Keratinocyte (primary cell): Measurements from ENCODE around the gene TMEM185B. TPM values are rescaled to one million over a fixed set of nuclear protein-coding genes. Genes with fewer than 3 reads are reported as not detected.
"Not testable (repeated sequence)": the region's sequence is repeated elsewhere in the genome, so short reads cannot be mapped to it uniquely, and the experiment has no call there.

Source experiments
- DNase-seq: peaks from one replicate; pipeline ENCODE4 v3.0.0-alpha.2; 2011; ENCODE audit warnings: low read depth, missing footprints, low spot score
- FAIRE-seq: peaks from 2 replicates; lab custom pipeline; 2011; peaks lifted over from hg19 to GRCh38; lab: Jason Lieb, UNC
- H2AFZ ChIP-seq: 2 replicates; pipeline ENCODE4 v1.6.0; 2012; ENCODE audit warnings: low read length, control low read depth, inconsistent platforms; ENCODE audit not compliant: control insufficient read depth
- H3K27ac ChIP-seq: 2 replicates; pipeline ENCODE4 v1.5.1; 2011; ENCODE audit warnings: low read length; ENCODE audit not compliant: control insufficient read depth, insufficient read depth
- H3K27me3 ChIP-seq: 3 replicates; pipeline ENCODE4 v1.6.0; 2011; ENCODE audit warnings: low read length; ENCODE audit not compliant: control insufficient read depth, insufficient read depth; ENCODE audit errors: extremely low read depth
- H3K36me3 ChIP-seq, 2 experiments: 2 replicates in 1 of 2; 3 replicates in 1 of 2; pipeline ENCODE4 v1.5.1; 2011; ENCODE audit warnings: low read length in 2 of 2, mild to moderate bottlenecking in 1 of 2; ENCODE audit not compliant: control insufficient read depth in 2 of 2, insufficient read depth in 2 of 2; ENCODE audit errors: extremely low read depth in 1 of 2
- H3K4me1 ChIP-seq: 3 replicates; pipeline ENCODE4 v1.5.1; 2011; ENCODE audit warnings: low read length; ENCODE audit not compliant: control insufficient read depth, insufficient read depth; ENCODE audit errors: extremely low read depth
- H3K4me2 ChIP-seq: 3 replicates; pipeline ENCODE4 v1.6.0; 2011; ENCODE audit warnings: low read depth, low read length; ENCODE audit not compliant: control insufficient read depth, insufficient read depth; ENCODE audit errors: extremely low read depth
- H3K4me3 ChIP-seq, 3 experiments: fragments of 200-600 bp in 1 of 3; sonication (generic) in 1 of 3; 2 replicates in 2 of 3; 3 replicates in 1 of 3; pipeline ENCODE4 v1.5.1; 2011 to 2016; ENCODE audit warnings: low read length in 3 of 3, mild to moderate bottlenecking in 3 of 3, control low read depth in 2 of 3, inconsistent platforms in 1 of 3, low read depth in 1 of 3, mixed read lengths in 1 of 3, mixed run types in 1 of 3, moderate library complexity in 1 of 3; ENCODE audit not compliant: control insufficient read depth in 2 of 3, insufficient read depth in 2 of 3; ENCODE audit errors: extremely low read depth in 1 of 3
- H3K79me2 ChIP-seq: 2 replicates; pipeline ENCODE4 v1.6.0; 2012; ENCODE audit warnings: low read length; ENCODE audit not compliant: control insufficient read depth, insufficient read depth
- H3K9ac ChIP-seq: 3 replicates; pipeline ENCODE4 v1.6.0; 2011; ENCODE audit warnings: low read length; ENCODE audit not compliant: control insufficient read depth, insufficient read depth; ENCODE audit errors: extremely low read depth
- H3K9me1 ChIP-seq: 3 replicates; pipeline ENCODE4 v1.6.0; 2011; ENCODE audit warnings: low read length; ENCODE audit not compliant: control insufficient read depth, insufficient read depth; ENCODE audit errors: extremely low read depth
- H3K9me3 ChIP-seq: 2 replicates; pipeline ENCODE4 v1.5.1; 2012; ENCODE audit warnings: low read depth, low read length; ENCODE audit not compliant: control insufficient read depth
- H4K20me1 ChIP-seq: 3 replicates; pipeline ENCODE4 v1.6.0; 2011; ENCODE audit warnings: low read length; ENCODE audit not compliant: control insufficient read depth, insufficient read depth; ENCODE audit errors: extremely low read depth
- CTCF ChIP-seq, 3 experiments: IDR thresholded peaks in 1 of 3; conservative IDR thresholded peaks in 1 of 3; optimal IDR thresholded peaks in 1 of 3; 2 replicates in 2 of 3; 3 replicates in 1 of 3; pipeline versions ENCODE3 to v1.5.1; 2011; ENCODE audit warnings: low read length in 3 of 3, mild to moderate bottlenecking in 3 of 3, moderate library complexity in 2 of 3, control low read depth in 1 of 3, inconsistent platforms in 1 of 3; ENCODE audit not compliant: insufficient read depth in 2 of 3; ENCODE audit errors: extremely low read depth in 1 of 3
- EZH2 ChIP-seq: IDR thresholded peaks from one replicate; pipeline ENCODE4 v1.6.1; 2012; ENCODE audit warnings: inconsistent platforms, mild to moderate bottlenecking, low read length, moderate library complexity
- dilution Hi-C: fragments of 300-500 bp; cut with MboI; formaldehyde crosslinking; loops from one replicate; pipeline ENCODE4 v1.7.0; 2020; ENCODE audit warnings: low sequenced_read_pairs; ENCODE audit not compliant: extremely low pct_ligation_motif_present
- polyA plus RNA-seq, 5 experiments: library from polyadenylated mRNA; depleted of rRNA in 3 of 5; stranded (reverse) in 3 of 5; stranded (forward) in 1 of 5; unstranded in 1 of 5; fragments of >200 nt; gene quantifications; 1 replicate in 1 of 5; 2 replicates in 3 of 5; 3 replicates in 1 of 5; pipeline versions ENCODE4 v1.2.1 to v1.2.3, GENCODE V29; 2011 to 2012; ENCODE audit warnings: missing spikeins in 2 of 5, low read depth in 1 of 5, low replicate concordance in 1 of 5

The TMEM185B gene
- polyA plus RNA-seq, 1 donor (not counting 4 experiments of a cell fraction or from before 2014, with no cell fraction given): 13.4 TPM

- DNase-seq (no peak), FAIRE-seq (no peak)
- H3K36me3 ChIP-seq: no peaks in the 10 kb centered on the region
- no peaks in the 10 kb centered on the region for H3K4me1 ChIP-seq
- H2AFZ ChIP-seq: no peak overlapping the region
- dilution Hi-C loops: no loop called here
- peak in 1 of 3 experiments; percentile 22 for TF ChIP-seq CTCF (optimal IDR thresholded peaks at IDR 0.05 in 1 of 3, IDR thresholded peaks at IDR 0.05 in 1 of 3, conservative IDR thresholded peaks at IDR 0.05 in 1 of 3; ENCODE audit: extremely low read depth in 1 of 3, insufficient read depth in 2 of 3, low read length in 3 of 3)
- TF ChIP-seq EZH2: no peak
- no peak overlapping the region for H3K27ac ChIP-seq
- H3K79me2 ChIP-seq: no peaks in the 10 kb centered on the region
- no peaks in the 10 kb centered on the region for H4K20me1 ChIP-seq
- H3K9me3 ChIP-seq: no peaks in the 10 kb centered on the region
- no peaks in the 10 kb centered on the region for H3K27me3 ChIP-seq
- no peaks in the 10 kb centered on the region for H3K9me1 ChIP-seq
- H3K4me2 ChIP-seq: no peak overlapping the region
- no peak overlapping the region for H3K4me3 ChIP-seq
- no peak overlapping the region for H3K9ac ChIP-seq
Observed at GRCh38 chr2:120204022-120204405, 19.2 kb downstream of the TMEM185B start.

- no peaks in the 10 kb centered on the region for H3K27me3 ChIP-seq
- FAIRE-seq: no peak
- H3K9me3 ChIP-seq: no peaks in the 10 kb centered on the region
- dilution Hi-C loops: no loop called here
- no peak for DNase-seq
- H3K79me2 ChIP-seq: no peaks in the 10 kb centered on the region
- H3K9ac ChIP-seq: no peak overlapping the region
- H3K27ac ChIP-seq: no peak overlapping the region
- H3K4me3 ChIP-seq: no peak overlapping the region
- H2AFZ ChIP-seq: no peak overlapping the region
- no peaks in the 10 kb centered on the region for H3K4me1 ChIP-seq
- H3K4me2 ChIP-seq: no peak overlapping the region
- no peaks in the 10 kb centered on the region for H4K20me1 ChIP-seq
- H3K36me3 ChIP-seq: no peaks in the 10 kb centered on the region
- H3K9me1 ChIP-seq: no peaks in the 10 kb centered on the region
- TF ChIP-seq CTCF (optimal IDR thresholded peaks at IDR 0.05 in 1 of 3, IDR thresholded peaks at IDR 0.05 in 1 of 3, conservative IDR thresholded peaks at IDR 0.05 in 1 of 3; ENCODE audit: extremely low read depth in 1 of 3, insufficient read depth in 2 of 3, low read length in 3 of 3) (no peak), EZH2 (no peak)
Observed at GRCh38 chr2:120203251-120204021, 19.8 kb downstream of the TMEM185B start.

GRCh38 chr2:120199817-120200459 lies 23.3 kb downstream of the TMEM185B start:
- DNase-seq, H3K4me3 ChIP-seq, H2AFZ ChIP-seq, H3K79me2 ChIP-seq, H3K4me1 ChIP-seq, H3K36me3 ChIP-seq, H3K4me2 ChIP-seq, H3K9me1 ChIP-seq, H3K9me3 ChIP-seq, dilution Hi-C loops, H4K20me1 ChIP-seq, H3K27ac ChIP-seq, H3K27me3 ChIP-seq, FAIRE-seq, H3K9ac ChIP-seq: not testable (repeated sequence)
